Measurements from ENCODE around the gene CCDC85C. TPM values are rescaled to one million over a fixed set of nuclear protein-coding genes. Genes with fewer than 3 reads are reported as not detected.
A peak's percentile ranks its signal among the peaks of the same experiment; 100 is the strongest.

Gene CCDC85C
- total RNA-seq, 1 experiment from 2014 or later = 35.8 TPM

GRCh38 chr14:99534863-99535262 is 69.1 kb downstream of the CCDC85C start (continued):
- TF ChIP-seq HMGXB4 (CRISPR knock-in tag; IDR thresholded peaks at IDR 0.05) (no peak), GRHL2 (CRISPR knock-in tag; IDR thresholded peaks at IDR 0.05; ENCODE audit: insufficient replicate concordance, severe bottlenecking) (no peak), AR (CRISPR knock-in tag; IDR thresholded peaks at IDR 0.05) (no peak), SOX15 (CRISPR knock-in tag; IDR thresholded peaks at IDR 0.05) (no peak)

- H3K27ac Mint-ChIP-seq = peak overlapping the region; percentile 80
- ATAC-seq (no peak), DNase-seq (ENCODE audit: low spot score) (no peak)
- no peaks in the 10 kb centered on the region for H3K36me3 Mint-ChIP-seq
- H3K4me1 Mint-ChIP-seq = peaks cover 37% of the 10 kb centered on the region
- H3K4me3 Mint-ChIP-seq = no peak overlapping the region
- ChIA-PET CTCF (interaction anchor here (0.6 to 1.1 kb wide), 3 partner anchors 11 to 72 kb away, joined by 3 to 4 read pairs (median 3); no protein-coding TSS in a partner anchor), POLR2A (interaction anchor here (1.2 kb wide), 1 partner anchor 59 kb away, joined by 3 read pairs; no protein-coding TSS in a partner anchor)
- H3K27me3 Mint-ChIP-seq (ENCODE audit: low read depth) = no peaks in the 10 kb centered on the region
- no peak for TF ChIP-seq EMX1 (CRISPR knock-in tag; IDR thresholded peaks at IDR 0.05)
- no peak for TF ChIP-seq ZNF263 (CRISPR knock-in tag; IDR thresholded peaks at IDR 0.05; ENCODE audit: low read depth)
- TF ChIP-seq GABPB1 (CRISPR knock-in tag; IDR thresholded peaks at IDR 0.05) = no peak
- TF ChIP-seq FOXK1 (CRISPR knock-in tag; IDR thresholded peaks at IDR 0.05) = no peak
- no peak for TF ChIP-seq AR (CRISPR knock-in tag; IDR thresholded peaks at IDR 0.05)
- no peak for TF ChIP-seq RORB (CRISPR knock-in tag; IDR thresholded peaks at IDR 0.05)
- no peak for TF ChIP-seq ZNF232 (CRISPR knock-in tag; IDR thresholded peaks at IDR 0.05)
- no peak for TF ChIP-seq ZNF423 (CRISPR knock-in tag; IDR thresholded peaks at IDR 0.05)
- no peak for TF ChIP-seq ZNF532 (CRISPR knock-in tag; IDR thresholded peaks at IDR 0.05; ENCODE audit: borderline replicate concordance)
- no peak for TF ChIP-seq TCF7 (CRISPR knock-in tag; IDR thresholded peaks at IDR 0.05; ENCODE audit: low read depth)
- no peaks in the 10 kb centered on the region for H3K9me3 Mint-ChIP-seq
These were observed 69.7 kb downstream of the CCDC85C start for GRCh38 chr14:99534333-99534732.
